ENCODE data around the gene WFS1.

DNA sequence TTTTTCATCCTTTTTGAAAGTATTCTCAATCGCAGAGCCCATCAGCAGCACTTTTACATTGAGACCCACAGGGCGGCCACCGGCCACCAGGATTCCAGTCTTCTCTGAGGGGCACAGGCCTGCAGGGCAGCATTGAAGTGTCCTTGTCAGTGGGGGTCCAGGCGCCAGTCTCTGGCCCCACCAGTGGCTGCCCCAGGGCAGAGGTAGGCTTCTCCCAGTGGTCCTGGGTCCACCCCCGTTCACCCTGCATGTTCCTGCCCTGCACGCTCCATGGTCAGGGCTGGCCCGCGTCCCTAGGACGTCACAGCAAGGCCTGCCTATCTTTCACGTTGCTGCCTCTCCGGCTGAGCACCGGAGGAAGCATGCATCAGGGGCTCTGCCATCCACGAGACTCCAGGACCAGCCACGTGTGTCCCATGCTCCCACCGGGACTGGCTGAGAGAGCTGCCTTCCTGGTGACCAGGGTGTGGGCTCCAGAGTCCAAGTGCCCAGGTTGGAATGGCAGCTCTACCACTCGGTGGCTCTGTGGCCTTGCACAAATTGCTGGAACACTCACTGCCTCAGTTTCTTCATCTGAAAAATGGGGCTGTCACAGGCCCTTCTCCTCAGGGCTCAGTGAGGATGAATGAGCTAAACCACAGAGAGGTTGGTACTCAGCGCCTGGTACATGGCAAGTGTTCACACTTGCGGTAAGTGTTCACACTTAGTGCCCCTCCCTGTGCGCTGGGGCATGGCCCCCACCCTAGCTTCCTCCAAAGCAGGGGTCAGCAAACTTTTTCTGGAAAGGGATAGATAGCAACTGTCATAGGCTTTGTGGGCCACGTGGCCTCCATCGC lies 38.6 kb upstream of the WFS1 start:
- TF ChIP-seq EZH2phosphoT487 (conservative IDR thresholded peaks at IDR 0.05; ENCODE audit: low read length): no peak
- TF ChIP-seq, protein P1, sequence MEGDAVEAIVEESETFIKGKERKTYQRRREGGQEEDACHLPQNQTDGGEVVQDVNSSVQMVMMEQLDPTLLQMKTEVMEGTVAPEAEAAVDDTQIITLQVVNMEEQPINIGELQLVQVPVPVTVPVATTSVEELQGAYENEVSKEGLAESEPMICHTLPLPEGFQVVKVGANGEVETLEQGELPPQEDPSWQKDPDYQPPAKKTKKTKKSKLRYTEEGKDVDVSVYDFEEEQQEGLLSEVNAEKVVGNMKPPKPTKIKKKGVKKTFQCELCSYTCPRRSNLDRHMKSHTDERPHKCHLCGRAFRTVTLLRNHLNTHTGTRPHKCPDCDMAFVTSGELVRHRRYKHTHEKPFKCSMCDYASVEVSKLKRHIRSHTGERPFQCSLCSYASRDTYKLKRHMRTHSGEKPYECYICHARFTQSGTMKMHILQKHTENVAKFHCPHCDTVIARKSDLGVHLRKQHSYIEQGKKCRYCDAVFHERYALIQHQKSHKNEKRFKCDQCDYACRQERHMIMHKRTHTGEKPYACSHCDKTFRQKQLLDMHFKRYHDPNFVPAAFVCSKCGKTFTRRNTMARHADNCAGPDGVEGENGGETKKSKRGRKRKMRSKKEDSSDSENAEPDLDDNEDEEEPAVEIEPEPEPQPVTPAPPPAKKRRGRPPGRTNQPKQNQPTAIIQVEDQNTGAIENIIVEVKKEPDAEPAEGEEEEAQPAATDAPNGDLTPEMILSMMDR (IDR thresholded peaks at IDR 0.05; ENCODE audit: insufficient read depth, low read length, poor library complexity, severe bottlenecking): no peak
